K562 (cell line): ENCODE data around the gene PPDPF. TPM values are rescaled to one million over a fixed set of nuclear protein-coding genes. Genes with fewer than 3 reads are reported as not detected.
A peak's percentile ranks its signal among the peaks of the same experiment; 100 is the strongest.

ENCODE experiments used
- ATAC-seq: fragments of 200-7000 bp; cut with Tn5 transposase; 3 replicates; pipeline ENCODE4 v1.9.1; 2020; ENCODE audit warnings: moderate library complexity
- BruUV-seq: library from RNA; stranded (reverse); fragments of 400-500 nt; replicated peaks from 2 replicates; lab custom pipeline; 2021; lab: Mats Ljungman, UMichigan
- CTCF ChIA-PET: fragments of 300-600 bp; formaldehyde crosslinking; extraction: SDS; loops from one replicate; lab custom pipeline; 2021; ENCODE audit warnings: low intra/inter-chr PET ratio; lab: Yijun Ruan, JAX
- POLR2A ChIA-PET: fragments of 300-600, 350-650 bp; sonication (Branson Sonifier 250); formaldehyde crosslinking; extraction: SDS; loops from one replicate; lab custom pipeline; 2021; ENCODE audit warnings: antibody characterized with exemption, inconsistent platforms; lab: Yijun Ruan, JAX
- DNase-seq, 4 experiments: peaks; one replicate each; pipeline versions ENCODE4 v3.0.0 to v3.0.0-alpha.2; 2011 to 2018; ENCODE audit warnings: low spot score in 3 of 4, mixed read lengths in 3 of 4; ENCODE audit errors: extremely low read depth in 1 of 4
- FAIRE-seq: peaks from 2 replicates; lab custom pipeline; 2011; peaks lifted over from hg19 to GRCh38; lab: Jason Lieb, UNC
- H2AFZ ChIP-seq: 2 replicates; pipeline ENCODE4 v1.6.0; 2011; ENCODE audit warnings: low read depth, low read length, control low read depth, inconsistent platforms
- H3K27ac ChIP-seq: fragments of 200-600 bp; 3 replicates; pipeline ENCODE4 v1.8.0; 2011; ENCODE audit warnings: low read depth, mild to moderate bottlenecking, control low read depth, inconsistent platforms, low read length, moderate library complexity, mixed read lengths; ENCODE audit errors: extremely low read depth
- H3K27me3 ChIP-seq, 2 experiments: fragments of 300-600 bp in 1 of 2; 2 replicates in 1 of 2; 3 replicates in 1 of 2; pipeline versions ENCODE4 v1.6.0 to v1.8.0; 2011; ENCODE audit warnings: inconsistent platforms in 2 of 2, low read length in 2 of 2, mild to moderate bottlenecking in 1 of 2, mixed read lengths in 1 of 2, moderate library complexity in 1 of 2; ENCODE audit not compliant: control insufficient read depth in 2 of 2, insufficient read depth in 2 of 2
- H3K36me3 ChIP-seq: fragments of 300-600 bp; 3 replicates; pipeline ENCODE4 v1.8.0; 2011; ENCODE audit warnings: mild to moderate bottlenecking, low read length, inconsistent platforms; ENCODE audit not compliant: control insufficient read depth, insufficient read depth
- H3K4me1 ChIP-seq, 2 experiments: fragments of 200-600 bp in 1 of 2; replicated peaks in 1 of 2; 2 replicates in 1 of 2; 3 replicates in 1 of 2; pipeline versions ENCODE4 v1.5.1 to v1.8.0; 2011; ENCODE audit warnings: inconsistent platforms in 2 of 2, low read length in 2 of 2, mild to moderate bottlenecking in 1 of 2, mixed read lengths in 1 of 2, moderate library complexity in 1 of 2; ENCODE audit not compliant: control insufficient read depth in 2 of 2, insufficient read depth in 2 of 2
- H3K4me2 ChIP-seq: 2 replicates; pipeline ENCODE4 v1.6.1; 2011; ENCODE audit warnings: low read length, control low read depth, inconsistent platforms, mixed read lengths; ENCODE audit not compliant: insufficient read depth
- H3K4me3 ChIP-seq: fragments of 200-600 bp; sonication (generic), shearing (Covaris generic); 2 replicates; pipeline ENCODE4 v1.5.1; 2016; ENCODE audit warnings: control low read depth, inconsistent platforms
- H3K79me2 ChIP-seq: fragments of 200-600 bp; 3 replicates; pipeline ENCODE4 v1.8.0; 2011; ENCODE audit warnings: low read length, inconsistent platforms; ENCODE audit not compliant: control insufficient read depth, insufficient read depth
- H3K9ac ChIP-seq, 2 experiments: 2 replicates each; pipeline versions ENCODE4 v1.6.0 to v1.6.1; 2011; ENCODE audit warnings: low read depth in 2 of 2, low read length in 2 of 2, control low read depth in 1 of 2, inconsistent platforms in 1 of 2, mild to moderate bottlenecking in 1 of 2, mixed read lengths in 1 of 2; ENCODE audit not compliant: insufficient read depth in 1 of 2
- H3K9me1 ChIP-seq: one replicate; pipeline ENCODE4 v1.6.0; 2011; ENCODE audit warnings: inconsistent platforms, mild to moderate bottlenecking, low read length, moderate library complexity; ENCODE audit not compliant: control insufficient read depth, insufficient read depth
- H3K9me3 ChIP-seq: replicated peaks from 2 replicates; pipeline ENCODE4 v1.5.1; 2011; ENCODE audit warnings: low read depth, low read length, inconsistent platforms; ENCODE audit not compliant: control insufficient read depth, insufficient read depth
- H4K20me1 ChIP-seq: replicated peaks from 2 replicates; pipeline ENCODE4 v1.6.1; 2011; ENCODE audit warnings: low read length, inconsistent platforms, mixed read lengths; ENCODE audit not compliant: control insufficient read depth, insufficient read depth
- GTF2F1 ChIP-seq: IDR thresholded peaks from 2 replicates; pipeline ENCODE4 v1.6.1; 2011; ENCODE audit warnings: low read depth, low read length, improper control_type of control experiment
- POLR2G ChIP-seq: fragments of 200-400 bp; formaldehyde crosslinking; IDR thresholded peaks from 2 replicates; pipeline ENCODE4 v1.6.1; 2017; ENCODE audit warnings: low read depth, mild to moderate bottlenecking, antibody characterized with exemption, low read length, moderate library complexity
- RBM39 ChIP-seq: fragments of 200-400 bp; formaldehyde crosslinking; optimal IDR thresholded peaks from 2 replicates; pipeline ENCODE3; 2018; ENCODE audit warnings: low read depth, low read length
- SP2 ChIP-seq: IDR thresholded peaks from 2 replicates; pipeline ENCODE4 v1.6.1; 2011; ENCODE audit warnings: mild to moderate bottlenecking, low read depth, low read length, moderate library complexity; ENCODE audit not compliant: poor library complexity, severe bottlenecking; ENCODE audit errors: extremely low read depth
- ZNF282 ChIP-seq: sonication (generic); formaldehyde crosslinking; IDR thresholded peaks from 2 replicates; pipeline ENCODE4 v1.8.1; 2023; ENCODE audit warnings: missing genetic modification reagents
- WGBS: fragments of 100-300 bp; shearing (Covaris generic); methylation state at CpG from one replicate; pipeline ENCODE4 v1.1.6; 2016; ENCODE audit warnings: low coverage, mixed read lengths; ENCODE audit not compliant: insufficient coverage; ENCODE audit errors: missing lambda C conversion rate; 5-methylcytosine and 5-hydroxymethylcytosine counted together
- in situ Hi-C: fragments of 300-500 bp; cut with MboI; formaldehyde crosslinking; loops from 4 replicates; pipeline ENCODE4 v1.15.0; 2018; ENCODE audit warnings: inconsistent platforms, mixed read lengths
- intact Hi-C: fragments of 100-400 bp; cut with micrococcal nuclease; formaldehyde crosslinking; loops from 2 replicates; pipeline ENCODE4 v1.14.2; 2022
- polyA plus RNA-seq, 8 experiments: library from polyadenylated mRNA; depleted of rRNA in 4 of 8; stranded (reverse) in 5 of 8; unstranded in 3 of 8; fragments of >200 nt; fragmentation: Nextera tagmentation in 2 of 8; fragmentation: Illumina TruSeq in 1 of 8; extraction: Ambion mirVana in 2 of 8; extraction: Trizol in 1 of 8; gene quantifications; 2 replicates each; pipeline versions ENCODE4 v1.2.1 to v1.2.3, GENCODE V29; 2011 to 2014; ENCODE audit warnings: inconsistent platforms in 1 of 8, missing spikeins in 1 of 8
- total RNA-seq, 7 experiments: library from RNA; depleted of rRNA in 6 of 7; stranded (reverse); fragments of >200 nt in 6 of 7; fragmentation: Illumina TruSeq in 2 of 7; extraction: Trizol in 2 of 7; gene quantifications; 2 replicates each; pipeline versions ENCODE4 v1.2.1 to v1.2.3, GENCODE V29; 2011 to 2021; ENCODE audit warnings: low replicate concordance in 1 of 7
- TF ChIP-seq, protein P1 (sequence below): fragments of 450-650 bp; formaldehyde crosslinking; IDR thresholded peaks from 2 replicates; pipeline ENCODE4 v1.4.0; 2020; ENCODE audit warnings: mild to moderate bottlenecking
- TF ChIP-seq, protein P2 (sequence below): sonication (generic); formaldehyde crosslinking; IDR thresholded peaks from 2 replicates; pipeline ENCODE4 v1.8.1; 2023; ENCODE audit warnings: mild to moderate bottlenecking, missing genetic modification reagents

The PPDPF gene
- total and polyA plus RNA-seq, 9 of the 15 experiments (the other 6 are each of a cell fraction or from before 2014, with no cell fraction given): 0.77 to 233 (median 10.5) TPM

DNA sequence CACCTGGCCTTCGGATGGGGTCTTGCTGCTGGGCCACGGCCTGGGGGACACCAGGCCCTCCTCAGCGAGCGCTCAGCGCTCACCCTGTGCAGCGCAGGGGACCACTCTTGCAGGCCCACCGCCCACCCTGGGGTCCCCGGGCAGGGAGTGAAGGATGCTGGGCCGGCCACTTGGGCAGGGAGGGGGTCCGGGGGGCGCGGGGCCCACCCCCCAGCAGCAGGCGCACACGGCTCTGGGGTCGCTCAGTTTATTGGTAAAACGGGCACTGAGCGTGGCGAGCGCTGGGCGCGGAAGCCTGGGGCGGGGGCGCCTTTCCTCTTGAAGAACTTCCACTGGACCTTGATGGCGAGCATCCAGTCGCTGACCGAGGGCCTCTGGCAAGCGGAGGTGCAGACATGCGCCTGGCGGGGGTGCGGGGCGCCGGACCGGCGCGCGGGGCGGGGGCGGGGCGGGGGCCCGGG is 32.8 kb upstream of the PPDPF start (continued):
- TF ChIP-seq, protein P1, sequence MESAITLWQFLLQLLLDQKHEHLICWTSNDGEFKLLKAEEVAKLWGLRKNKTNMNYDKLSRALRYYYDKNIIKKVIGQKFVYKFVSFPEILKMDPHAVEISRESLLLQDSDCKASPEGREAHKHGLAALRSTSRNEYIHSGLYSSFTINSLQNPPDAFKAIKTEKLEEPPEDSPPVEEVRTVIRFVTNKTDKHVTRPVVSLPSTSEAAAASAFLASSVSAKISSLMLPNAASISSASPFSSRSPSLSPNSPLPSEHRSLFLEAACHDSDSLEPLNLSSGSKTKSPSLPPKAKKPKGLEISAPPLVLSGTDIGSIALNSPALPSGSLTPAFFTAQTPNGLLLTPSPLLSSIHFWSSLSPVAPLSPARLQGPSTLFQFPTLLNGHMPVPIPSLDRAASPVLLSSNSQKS: no peak
- TF ChIP-seq, all 486 proteins: peak for 0

DNA sequence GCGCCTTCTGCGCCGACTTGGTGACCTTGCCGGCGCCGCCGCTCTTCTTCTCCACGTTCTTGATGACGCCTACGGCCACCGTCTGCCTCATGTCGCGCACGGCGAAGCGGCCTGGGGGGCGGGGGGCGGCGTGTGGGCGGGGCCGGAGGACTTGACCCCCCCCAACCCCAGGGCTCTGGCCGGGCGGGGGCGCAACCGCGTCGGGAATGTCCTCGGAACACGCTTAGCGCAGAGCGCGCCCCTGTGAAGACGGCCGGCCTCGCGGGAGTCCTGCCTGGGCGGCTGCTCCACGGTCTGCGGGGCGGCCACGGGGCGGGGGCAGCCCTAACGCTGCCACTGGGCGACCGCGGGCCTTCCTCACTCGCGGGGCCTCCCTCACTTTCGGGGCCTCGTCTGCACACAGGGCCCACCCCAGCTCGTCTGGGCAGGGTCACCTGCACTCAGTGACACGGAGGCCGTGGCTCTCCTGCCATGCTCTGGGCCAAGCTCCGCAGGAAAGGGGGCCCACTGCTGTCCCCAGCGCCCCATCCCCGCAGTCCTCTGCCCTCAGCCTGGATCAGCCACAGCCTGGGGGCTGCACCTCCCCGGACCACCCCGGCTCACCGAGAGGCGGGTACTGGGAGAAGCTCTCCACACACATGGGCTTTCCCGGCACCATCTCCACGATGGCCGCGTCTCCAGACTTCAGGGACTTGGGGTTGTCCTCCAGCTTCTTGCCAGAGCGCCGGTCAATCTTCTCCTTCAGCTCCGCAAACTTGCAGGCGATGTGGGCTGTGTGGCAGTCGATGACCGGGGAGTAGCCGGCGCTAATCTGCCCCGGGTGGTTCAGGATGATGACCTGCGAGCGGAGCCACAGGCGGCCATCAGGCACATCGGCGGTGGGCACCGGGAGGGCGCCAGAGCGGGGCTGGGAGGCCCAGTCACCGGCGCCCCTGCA is 32.0 kb upstream of the PPDPF start:
- 42% methylated on average over 28 of the region's 83 CpGs for WGBS
- in situ Hi-C loops: no loop called here
- Histone ChIP-seq H3K27ac (no peak overlapping the region), H3K4me2 (no peak overlapping the region), H3K36me3 (no peaks in the 10 kb centered on the region), H4K20me1 (peaks cover 8% of the 10 kb centered on the region; the same call in 1 of the 2 replicates), H3K4me1 (peaks cover 0 to 19% of the 10 kb centered on the region in 2 experiments; a peak in 2 of 5 replicates), H3K27me3 (peaks cover 0 to 4% of the 10 kb centered on the region in 2 experiments; a peak in 3 of 5 replicates), H3K9me1 (no peaks in the 10 kb centered on the region), H2AFZ (no peak overlapping the region), H3K4me3 (no peak overlapping the region), H3K9ac (no peak overlapping the region; a peak in 1 of 4 replicates), H3K79me2 (no peaks in the 10 kb centered on the region), H3K9me3 (no peaks in the 10 kb centered on the region)
- FAIRE-seq: no peak
- BruUV-seq: no TSS peak
- intact Hi-C loops: no loop called here
- ATAC-seq: no peak
- no peak for TF ChIP-seq GTF2F1
- no peak for TF ChIP-seq RBM39
- no peak for TF ChIP-seq SP2
- peak; percentile 49 for TF ChIP-seq POLR2G
- TF ChIP-seq, protein P2, sequence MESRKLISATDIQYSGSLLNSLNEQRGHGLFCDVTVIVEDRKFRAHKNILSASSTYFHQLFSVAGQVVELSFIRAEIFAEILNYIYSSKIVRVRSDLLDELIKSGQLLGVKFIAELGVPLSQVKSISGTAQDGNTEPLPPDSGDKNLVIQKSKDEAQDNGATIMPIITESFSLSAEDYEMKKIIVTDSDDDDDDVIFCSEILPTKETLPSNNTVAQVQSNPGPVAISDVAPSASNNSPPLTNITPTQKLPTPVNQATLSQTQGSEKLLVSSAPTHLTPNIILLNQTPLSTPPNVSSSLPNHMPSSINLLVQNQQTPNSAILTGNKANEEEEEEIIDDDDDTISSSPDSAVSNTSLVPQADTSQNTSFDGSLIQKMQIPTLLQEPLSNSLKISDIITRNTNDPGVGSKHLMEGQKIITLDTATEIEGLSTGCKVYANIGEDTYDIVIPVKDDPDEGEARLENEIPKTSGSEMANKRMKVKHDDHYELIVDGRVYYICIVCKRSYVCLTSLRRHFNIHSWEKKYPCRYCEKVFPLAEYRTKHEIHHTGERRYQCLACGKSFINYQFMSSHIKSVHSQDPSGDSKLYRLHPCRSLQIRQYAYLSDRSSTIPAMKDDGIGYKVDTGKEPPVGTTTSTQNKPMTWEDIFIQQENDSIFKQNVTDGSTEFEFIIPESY (CRISPR knock-in tag): peak; percentile 78
- no peak for TF ChIP-seq ZNF282
- CTCF ChIA-PET: no interaction called here
- POLR2A ChIA-PET: interaction anchor here (0.6 kb wide), 1 partner anchor 178 kb away, joined by 3 read pairs; no protein-coding TSS in a partner anchor
- peak in 1 of 4 experiments; percentile 26 for DNase-seq
